ENCODE data around the gene A4GALT. TPM values are rescaled to one million over a fixed set of nuclear protein-coding genes. Genes with fewer than 3 reads are reported as not detected.

The A4GALT gene
- total RNA-seq, 2 donors from 2014 or later, result not detected

GRCh38 chr22:42708417-42708816 is 12.3 kb downstream of the A4GALT start:
- ATAC-seq, result no peak
- no peaks in the 10 kb centered on the region for H3K4me1 Mint-ChIP-seq

GRCh38 chr22:42707496-42707895 is 13.2 kb downstream of the A4GALT start:
- no peaks in the 10 kb centered on the region for H3K9me3 ChIP-seq (ENCODE audit: control insufficient read depth, low read length, poor library complexity, severe bottlenecking)
- Mint-ChIP-seq H3K36me3 (ENCODE audit: low read depth) (no peaks in the 10 kb centered on the region), H3K27me3 (peaks cover 11% of the 10 kb centered on the region), H3K4me3 (no peak overlapping the region), H3K27ac (no peak overlapping the region), H3K4me1 (no peaks in the 10 kb centered on the region)
- no peak for DNase-seq
- ATAC-seq, result no peak

More at GRCh38 chr22:42708417-42708816, 12.3 kb downstream of the A4GALT start:
- Mint-ChIP-seq H3K4me3 (no peak overlapping the region), H3K36me3 (ENCODE audit: low read depth) (no peaks in the 10 kb centered on the region), H3K27me3 (peaks cover 20% of the 10 kb centered on the region), H3K27ac (no peak overlapping the region)
- H3K9me3 ChIP-seq (ENCODE audit: control insufficient read depth, low read length, poor library complexity, severe bottlenecking), result no peaks in the 10 kb centered on the region
- DNase-seq, result no peak

GRCh38 chr22:42704896-42705295 is 15.8 kb downstream of the A4GALT start:
- ATAC-seq, result no peak
- peaks cover 2% of the 10 kb centered on the region for H3K4me1 Mint-ChIP-seq

GRCh38 chr22:42702675-42703074 is 18.0 kb downstream of the A4GALT start:
- Mint-ChIP-seq H3K27ac (no peak overlapping the region), H3K4me3 (no peak overlapping the region), H3K36me3 (ENCODE audit: low read depth) (no peaks in the 10 kb centered on the region), H3K27me3 (peaks cover 4% of the 10 kb centered on the region), H3K4me1 (peaks cover 4% of the 10 kb centered on the region)
- ATAC-seq, result no peak
- DNase-seq, result no peak
- no peaks in the 10 kb centered on the region for H3K9me3 ChIP-seq (ENCODE audit: control insufficient read depth, low read length, poor library complexity, severe bottlenecking)

More at GRCh38 chr22:42704896-42705295, 15.8 kb downstream of the A4GALT start:
- no peak overlapping the region for H3K27ac Mint-ChIP-seq
- H3K36me3 Mint-ChIP-seq (ENCODE audit: low read depth), result no peaks in the 10 kb centered on the region
- DNase-seq, result no peak
- H3K4me3 Mint-ChIP-seq, result no peak overlapping the region
- H3K27me3 Mint-ChIP-seq, result peaks cover 4% of the 10 kb centered on the region
- no peaks in the 10 kb centered on the region for H3K9me3 ChIP-seq (ENCODE audit: control insufficient read depth, low read length, poor library complexity, severe bottlenecking)

- Mint-ChIP-seq H3K27me3 (peaks cover 4% of the 10 kb centered on the region), H3K36me3 (ENCODE audit: low read depth) (no peaks in the 10 kb centered on the region), H3K4me1 (peaks cover 4% of the 10 kb centered on the region), H3K4me3 (no peak overlapping the region), H3K27ac (no peak overlapping the region)
- ATAC-seq, result no peak
- H3K9me3 ChIP-seq (ENCODE audit: control insufficient read depth, low read length, poor library complexity, severe bottlenecking), result no peaks in the 10 kb centered on the region
- DNase-seq, result no peak
Observed at GRCh38 chr22:42701694-42702093, 19.0 kb downstream of the A4GALT start.

GRCh38 chr22:42700901-42701300 is 19.8 kb downstream of the A4GALT start:
- Mint-ChIP-seq H3K36me3 (ENCODE audit: low read depth) (no peaks in the 10 kb centered on the region), H3K27me3 (peaks cover 4% of the 10 kb centered on the region), H3K27ac (no peak overlapping the region), H3K4me1 (peaks cover 4% of the 10 kb centered on the region), H3K4me3 (no peak overlapping the region)
- DNase-seq (no peak), ATAC-seq (no peak)
- H3K9me3 ChIP-seq (ENCODE audit: control insufficient read depth, low read length, poor library complexity, severe bottlenecking), result no peaks in the 10 kb centered on the region

- H3K36me3 Mint-ChIP-seq (ENCODE audit: low read depth), result no peaks in the 10 kb centered on the region
- ATAC-seq (no peak), DNase-seq (no peak)
- H3K27me3 Mint-ChIP-seq, result peaks cover 4% of the 10 kb centered on the region
- H3K4me1 Mint-ChIP-seq, result peaks cover 4% of the 10 kb centered on the region
- no peak overlapping the region for H3K4me3 Mint-ChIP-seq
- no peak overlapping the region for H3K27ac Mint-ChIP-seq
- H3K9me3 ChIP-seq (ENCODE audit: control insufficient read depth, low read length, poor library complexity, severe bottlenecking), result no peaks in the 10 kb centered on the region
Observed at GRCh38 chr22:42700355-42700754, 20.3 kb downstream of the A4GALT start.

- DNase-seq (no peak), ATAC-seq (no peak)
- Mint-ChIP-seq H3K4me1 (peaks cover 4% of the 10 kb centered on the region), H3K27me3 (peaks cover 4% of the 10 kb centered on the region), H3K4me3 (no peak overlapping the region), H3K27ac (no peak overlapping the region), H3K36me3 (ENCODE audit: low read depth) (no peaks in the 10 kb centered on the region)
- no peaks in the 10 kb centered on the region for H3K9me3 ChIP-seq (ENCODE audit: control insufficient read depth, low read length, poor library complexity, severe bottlenecking)
Observed at GRCh38 chr22:42699976-42700352, 20.7 kb downstream of the A4GALT start.

GRCh38 chr22:42699281-42699975 is 21.2 kb downstream of the A4GALT start:
- Mint-ChIP-seq H3K4me1 (peaks cover 4% of the 10 kb centered on the region), H3K36me3 (ENCODE audit: low read depth) (no peaks in the 10 kb centered on the region)

GRCh38 chr22:42697542-42698013 is 23.1 kb downstream of the A4GALT start:
- H3K9me3 ChIP-seq (ENCODE audit: control insufficient read depth, low read length, poor library complexity, severe bottlenecking), result no peaks in the 10 kb centered on the region
- ATAC-seq, result no peak
- no peaks in the 10 kb centered on the region for H3K36me3 Mint-ChIP-seq (ENCODE audit: low read depth)
- no peak overlapping the region for H3K4me3 Mint-ChIP-seq
- peaks cover 4% of the 10 kb centered on the region for H3K27me3 Mint-ChIP-seq
- no peak for DNase-seq
- peaks cover 4% of the 10 kb centered on the region for H3K4me1 Mint-ChIP-seq
- no peak overlapping the region for H3K27ac Mint-ChIP-seq

More at GRCh38 chr22:42699281-42699975, 21.2 kb downstream of the A4GALT start:
- ATAC-seq (no peak), DNase-seq (no peak)
- H3K27me3 Mint-ChIP-seq, result peaks cover 4% of the 10 kb centered on the region
- H3K4me3 Mint-ChIP-seq, result no peak overlapping the region
- no peak overlapping the region for H3K27ac Mint-ChIP-seq
- H3K9me3 ChIP-seq (ENCODE audit: control insufficient read depth, low read length, poor library complexity, severe bottlenecking), result no peaks in the 10 kb centered on the region

GRCh38 chr22:42696331-42696967 is 24.2 kb downstream of the A4GALT start:
- H3K4me3 Mint-ChIP-seq, result no peak overlapping the region
- DNase-seq (no peak), ATAC-seq (no peak)
- no peak overlapping the region for H3K27ac Mint-ChIP-seq
- H3K4me1 Mint-ChIP-seq, result peaks cover 6% of the 10 kb centered on the region
- H3K27me3 Mint-ChIP-seq, result no peaks in the 10 kb centered on the region
- no peaks in the 10 kb centered on the region for H3K9me3 ChIP-seq (ENCODE audit: control insufficient read depth, low read length, poor library complexity, severe bottlenecking)
- H3K36me3 Mint-ChIP-seq (ENCODE audit: low read depth), result peaks cover 2% of the 10 kb centered on the region

- Mint-ChIP-seq H3K27ac (no peak overlapping the region), H3K4me1 (peaks cover 6% of the 10 kb centered on the region), H3K36me3 (ENCODE audit: low read depth) (peaks cover 2% of the 10 kb centered on the region), H3K27me3 (no peaks in the 10 kb centered on the region), H3K4me3 (no peak overlapping the region)
- DNase-seq, result no peak
- H3K9me3 ChIP-seq (ENCODE audit: control insufficient read depth, low read length, poor library complexity, severe bottlenecking), result no peaks in the 10 kb centered on the region
- no peak for ATAC-seq
Observed at GRCh38 chr22:42695294-42695693, 25.4 kb downstream of the A4GALT start.

- no peaks in the 10 kb centered on the region for H3K27me3 Mint-ChIP-seq
- DNase-seq (no peak), ATAC-seq (no peak)
- H3K4me3 Mint-ChIP-seq, result no peak overlapping the region
- no peaks in the 10 kb centered on the region for H3K9me3 ChIP-seq (ENCODE audit: control insufficient read depth, low read length, poor library complexity, severe bottlenecking)
- peaks cover 2% of the 10 kb centered on the region for H3K36me3 Mint-ChIP-seq (ENCODE audit: low read depth)
- H3K27ac Mint-ChIP-seq, result no peak overlapping the region
- H3K4me1 Mint-ChIP-seq, result peaks cover 4% of the 10 kb centered on the region
Observed at GRCh38 chr22:42693763-42694683, 26.6 kb downstream of the A4GALT start.
